Measurements from ENCODE around the gene OTC. TPM values are rescaled to one million over a fixed set of nuclear protein-coding genes. Genes with fewer than 3 reads are reported as not detected.

Gene OTC
- total RNA-seq, 1 experiment from 2014 or later, result not detected

DNA sequence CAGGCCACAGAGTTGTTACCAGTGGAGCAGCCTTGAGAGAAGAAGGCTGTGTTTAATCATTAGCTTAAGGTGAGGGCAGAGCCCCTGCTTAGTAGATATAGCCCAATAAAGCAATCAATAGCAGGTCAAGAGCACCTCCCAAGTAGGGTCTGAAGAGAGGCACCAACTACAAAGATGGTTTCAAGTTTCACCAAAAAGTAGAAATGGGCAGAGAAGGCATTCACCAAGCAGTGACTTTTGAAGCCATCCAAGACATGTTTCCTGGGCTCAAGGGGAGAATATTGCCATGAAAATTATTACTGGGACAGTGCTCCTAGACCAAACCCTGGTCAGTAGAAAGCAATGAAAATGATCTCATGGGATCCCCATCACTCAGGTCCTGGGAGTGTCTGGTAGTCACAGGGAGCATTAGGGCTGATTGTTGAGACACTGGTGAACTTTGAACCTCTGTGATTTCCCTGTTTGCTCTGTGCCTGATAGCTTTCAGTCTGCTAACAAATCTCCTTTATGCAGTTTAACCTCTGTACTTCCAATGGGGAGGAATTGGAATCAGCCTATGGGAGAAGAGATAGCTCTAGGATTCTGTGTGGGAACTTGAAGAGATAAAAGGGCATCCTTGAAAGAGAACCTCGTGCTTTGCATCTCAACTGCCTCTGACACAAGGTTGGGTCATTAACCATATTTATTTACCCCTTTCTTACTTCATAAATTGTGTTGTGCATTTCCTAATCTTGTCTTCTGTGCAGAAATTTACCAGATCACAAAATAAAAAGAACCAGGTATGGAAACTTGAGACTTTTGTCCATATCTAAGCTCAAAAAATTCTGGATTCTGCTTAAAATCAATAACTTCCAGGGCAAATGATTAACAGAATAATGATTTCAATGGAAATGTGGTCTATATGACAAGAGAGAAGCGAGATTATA, 9.3 kb upstream of the OTC start:
- H3K9me3 ChIP-seq (ENCODE audit: control insufficient read depth in 1 of 2, insufficient read depth in 1 of 2, low read depth in 1 of 2, low read length in 2 of 2), result no peaks in the 10 kb centered on the region
- no peak overlapping the region for H3K27ac ChIP-seq (ENCODE audit: low read depth, low read length)
- intact Hi-C loops (cut with micrococcal nuclease), result no loop called here
- no peak overlapping the region for H3K4me3 ChIP-seq (replicated peaks in 1 of 2; ENCODE audit: low read depth in 1 of 2, low read length in 2 of 2)
- no peaks in the 10 kb centered on the region for H3K79me2 ChIP-seq (ENCODE audit: insufficient read depth, low read length)
- BruUV-seq (replicated peaks), result no TSS peak
- ChIA-PET POLR2A (no interaction called here), RAD21 (ENCODE audit: low non-redundant PET in 1 of 2, low total read pairs in 2 of 2, uncharacterized antibody in 2 of 2, unreplicated experiment in 2 of 2) (no interaction called here), CTCF (no interaction called here)
- H4K20me1 ChIP-seq (ENCODE audit: insufficient read depth), result no peaks in the 10 kb centered on the region
- TF ChIP-seq SP1 (IDR thresholded peaks at IDR 0.05; ENCODE audit: low read depth), result no peak
- TF ChIP-seq, protein P1, sequence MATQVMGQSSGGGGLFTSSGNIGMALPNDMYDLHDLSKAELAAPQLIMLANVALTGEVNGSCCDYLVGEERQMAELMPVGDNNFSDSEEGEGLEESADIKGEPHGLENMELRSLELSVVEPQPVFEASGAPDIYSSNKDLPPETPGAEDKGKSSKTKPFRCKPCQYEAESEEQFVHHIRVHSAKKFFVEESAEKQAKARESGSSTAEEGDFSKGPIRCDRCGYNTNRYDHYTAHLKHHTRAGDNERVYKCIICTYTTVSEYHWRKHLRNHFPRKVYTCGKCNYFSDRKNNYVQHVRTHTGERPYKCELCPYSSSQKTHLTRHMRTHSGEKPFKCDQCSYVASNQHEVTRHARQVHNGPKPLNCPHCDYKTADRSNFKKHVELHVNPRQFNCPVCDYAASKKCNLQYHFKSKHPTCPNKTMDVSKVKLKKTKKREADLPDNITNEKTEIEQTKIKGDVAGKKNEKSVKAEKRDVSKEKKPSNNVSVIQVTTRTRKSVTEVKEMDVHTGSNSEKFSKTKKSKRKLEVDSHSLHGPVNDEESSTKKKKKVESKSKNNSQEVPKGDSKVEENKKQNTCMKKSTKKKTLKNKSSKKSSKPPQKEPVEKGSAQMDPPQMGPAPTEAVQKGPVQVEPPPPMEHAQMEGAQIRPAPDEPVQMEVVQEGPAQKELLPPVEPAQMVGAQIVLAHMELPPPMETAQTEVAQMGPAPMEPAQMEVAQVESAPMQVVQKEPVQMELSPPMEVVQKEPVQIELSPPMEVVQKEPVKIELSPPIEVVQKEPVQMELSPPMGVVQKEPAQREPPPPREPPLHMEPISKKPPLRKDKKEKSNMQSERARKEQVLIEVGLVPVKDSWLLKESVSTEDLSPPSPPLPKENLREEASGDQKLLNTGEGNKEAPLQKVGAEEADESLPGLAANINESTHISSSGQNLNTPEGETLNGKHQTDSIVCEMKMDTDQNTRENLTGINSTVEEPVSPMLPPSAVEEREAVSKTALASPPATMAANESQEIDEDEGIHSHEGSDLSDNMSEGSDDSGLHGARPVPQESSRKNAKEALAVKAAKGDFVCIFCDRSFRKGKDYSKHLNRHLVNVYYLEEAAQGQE (IDR thresholded peaks at IDR 0.05; ENCODE audit: low read depth), result no peak
- TF ChIP-seq, protein P2, sequence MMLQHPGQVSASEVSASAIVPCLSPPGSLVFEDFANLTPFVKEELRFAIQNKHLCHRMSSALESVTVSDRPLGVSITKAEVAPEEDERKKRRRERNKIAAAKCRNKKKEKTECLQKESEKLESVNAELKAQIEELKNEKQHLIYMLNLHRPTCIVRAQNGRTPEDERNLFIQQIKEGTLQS (IDR thresholded peaks at IDR 0.05), result no peak
- TF ChIP-seq CEBPB (IDR thresholded peaks at IDR 0.05; ENCODE audit: low read depth), result no peak
- TF ChIP-seq FOSL1 (IDR thresholded peaks at IDR 0.05; ENCODE audit: low read depth), result no peak
- TF ChIP-seq EZH2 (IDR thresholded peaks at IDR 0.05), result no peak
- TF ChIP-seq POLR2AphosphoS5 (IDR thresholded peaks at IDR 0.05; ENCODE audit: low read depth, low read length), result no peak
- TF ChIP-seq ELF1 (IDR thresholded peaks at IDR 0.05; ENCODE audit: borderline replicate concordance, low read depth), result no peak
- no peak for TF ChIP-seq ZFX (IDR thresholded peaks at IDR 0.05)
- no peak for TF ChIP-seq EGR1 (IDR thresholded peaks at IDR 0.05; ENCODE audit: low read depth)
- TF ChIP-seq, protein P3, sequence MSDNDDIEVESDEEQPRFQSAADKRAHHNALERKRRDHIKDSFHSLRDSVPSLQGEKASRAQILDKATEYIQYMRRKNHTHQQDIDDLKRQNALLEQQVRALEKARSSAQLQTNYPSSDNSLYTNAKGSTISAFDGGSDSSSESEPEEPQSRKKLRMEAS (IDR thresholded peaks at IDR 0.05), result no peak
- TF ChIP-seq POLR2A (IDR thresholded peaks at IDR 0.05; ENCODE audit: borderline replicate concordance, extremely low read depth, insufficient read depth, insufficient read length), result no peak
- no peak for TF ChIP-seq ZNF274 (IDR thresholded peaks at IDR 0.05; ENCODE audit: low read depth, low read length)
- TF ChIP-seq EZH2phosphoT487 (IDR thresholded peaks at IDR 0.05; ENCODE audit: borderline replicate concordance), result no peak
- no peak for TF ChIP-seq YY1 (IDR thresholded peaks at IDR 0.05; ENCODE audit: extremely low read depth, insufficient replicate concordance, low read depth, low read length)
- no peak for TF ChIP-seq SRF (IDR thresholded peaks at IDR 0.05; ENCODE audit: low read depth)
- TF ChIP-seq SIN3A (IDR thresholded peaks at IDR 0.05; ENCODE audit: low read depth), result no peak
- H2AFZ ChIP-seq (ENCODE audit: low read depth, low read length, poor library complexity, severe bottlenecking), result no peak overlapping the region
- H3K36me3 ChIP-seq (ENCODE audit: control insufficient read depth in 1 of 2, insufficient read depth in 2 of 2, low read length in 2 of 2), result no peaks in the 10 kb centered on the region
- H3K4me1 ChIP-seq (ENCODE audit: control insufficient read depth in 1 of 2, insufficient read depth in 2 of 2, low read length in 2 of 2), result no peaks in the 10 kb centered on the region
- no peaks in the 10 kb centered on the region for H3K9me2 ChIP-seq (ENCODE audit: insufficient read depth)
- ATAC-seq (no peak), DNase-seq (ENCODE audit: low read depth, low spot score) (no peak)
- no peak overlapping the region for H3K9ac ChIP-seq (ENCODE audit: low read length)
- no peak overlapping the region for H3K4me2 ChIP-seq (ENCODE audit: low read length)
- no peaks in the 10 kb centered on the region for H3K27me3 ChIP-seq (ENCODE audit: insufficient read depth, low read length)

Data from HCT116 (cell line).